Activated T-helper 1 cell treated with Interleukin-2 at 50 U/mL for 16 hours (primary cell): Measurements from ENCODE around the gene SPATA19.

Source experiments
- DNase-seq: peaks from one replicate; pipeline ENCODE4 v3.0.0-alpha.2; 2020; ENCODE audit warnings: low read depth

The SPATA19 gene

GRCh38 chr11:133818302-133818701 is 27.0 kb downstream of the SPATA19 start:
- no peak for DNase-seq

- no peak for DNase-seq
These were observed 27.9 kb downstream of the SPATA19 start for GRCh38 chr11:133817449-133817848.

GRCh38 chr11:133816146-133816870 is 29.0 kb downstream of the SPATA19 start:
- no peak for DNase-seq

- DNase-seq: no peak
These were observed 29.7 kb downstream of the SPATA19 start for GRCh38 chr11:133815636-133816035.

GRCh38 chr11:133814588-133815100 is 30.7 kb downstream of the SPATA19 start:
- DNase-seq: no peak

DNA sequence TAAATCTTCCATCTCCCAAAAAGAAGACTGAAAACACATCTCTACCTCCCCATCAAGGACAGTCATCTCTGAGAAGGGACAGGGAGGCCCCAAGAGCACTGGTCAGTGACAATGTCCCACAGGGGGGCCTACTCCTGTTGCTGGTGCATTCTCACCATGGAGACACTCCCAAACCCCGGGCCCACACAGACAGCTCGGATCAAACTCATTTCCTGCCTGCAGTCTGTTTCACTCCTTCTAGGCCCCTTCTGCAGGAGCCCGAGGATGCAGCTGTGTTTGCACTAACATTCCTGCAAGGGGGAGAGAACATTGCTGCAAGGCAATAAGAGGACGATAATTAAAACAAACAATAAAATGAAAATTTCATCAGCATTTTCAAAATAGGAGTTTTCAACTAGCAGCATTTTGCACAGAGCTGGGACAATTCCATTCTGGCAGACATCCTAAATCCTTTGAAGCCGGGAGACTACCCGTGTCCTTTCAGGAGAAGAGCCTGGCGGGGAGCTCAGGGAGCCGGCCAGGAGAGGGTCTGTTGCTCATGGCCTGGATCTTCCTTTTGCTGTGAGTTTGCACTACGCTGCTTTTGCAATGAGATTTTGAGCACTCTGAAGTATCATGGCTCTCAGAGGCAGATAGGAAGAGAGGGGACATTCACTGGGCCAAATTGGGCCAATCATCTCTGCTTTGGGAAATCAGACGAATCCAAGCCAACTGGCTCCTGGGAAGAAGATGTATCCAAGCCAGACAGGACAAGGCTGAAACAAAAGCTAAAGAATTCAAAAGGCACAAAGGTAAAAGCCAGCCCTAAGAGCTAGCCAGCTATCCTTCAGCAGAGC is 33.2 kb downstream of the SPATA19 start:
- no peak for DNase-seq

- DNase-seq: no peak
These were observed 34.5 kb downstream of the SPATA19 start for GRCh38 chr11:133810766-133811165.

- no peak for DNase-seq
These were observed 35.5 kb downstream of the SPATA19 start for GRCh38 chr11:133809569-133810491.

GRCh38 chr11:133808393-133809140 is 36.7 kb downstream of the SPATA19 start:
- DNase-seq: no peak

GRCh38 chr11:133803026-133803425 is 42.3 kb downstream of the SPATA19 start:
- DNase-seq: no peak

DNA sequence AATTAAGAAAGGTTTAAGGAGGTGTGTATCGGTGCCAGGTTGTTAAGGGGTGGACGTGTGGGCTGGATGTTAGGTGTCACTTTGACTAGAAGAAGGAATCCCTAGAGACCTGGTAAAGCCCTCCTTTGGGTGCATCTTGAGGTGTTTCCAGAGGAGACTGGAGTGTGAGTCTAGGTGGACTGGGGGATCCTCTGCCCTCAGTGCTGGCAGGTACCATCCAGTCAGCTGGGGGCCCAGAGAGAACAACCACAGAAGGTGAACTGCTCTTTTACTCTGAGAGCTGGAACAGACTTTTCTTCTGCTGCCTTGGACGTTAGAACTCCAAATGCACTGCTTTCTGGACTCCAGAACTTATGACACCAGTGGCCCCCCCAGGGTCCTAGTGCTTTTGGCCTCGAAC is 44.0 kb downstream of the SPATA19 start:
- no peak for DNase-seq

- no peak for DNase-seq
These were observed 44.6 kb downstream of the SPATA19 start for GRCh38 chr11:133800666-133801065.

- no peak for DNase-seq
These were observed 47.8 kb downstream of the SPATA19 start for GRCh38 chr11:133797554-133797953.

- no peak for DNase-seq
These were observed 49.1 kb downstream of the SPATA19 start for GRCh38 chr11:133796043-133796795.

GRCh38 chr11:133795088-133795487 is 50.2 kb downstream of the SPATA19 start:
- DNase-seq: no peak

DNA sequence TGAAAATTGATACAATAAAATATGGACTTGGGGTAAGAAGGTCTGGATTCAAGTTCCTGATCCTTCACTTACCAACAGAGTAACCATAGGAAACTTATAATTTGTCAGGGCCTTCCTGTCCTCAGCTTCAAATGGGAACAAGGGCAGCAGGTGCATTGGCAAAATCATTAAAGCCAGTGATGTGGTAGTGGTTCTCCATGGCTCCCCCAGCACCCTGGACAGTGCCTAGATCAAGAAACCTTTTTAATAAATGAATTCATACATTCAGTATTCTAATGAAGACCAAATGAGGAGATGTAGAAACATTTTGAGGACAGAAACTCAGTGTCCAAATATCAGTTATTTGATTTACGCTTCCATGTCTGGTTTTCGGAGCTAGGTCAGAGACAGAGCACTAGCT is 51.1 kb downstream of the SPATA19 start:
- DNase-seq: no peak

- DNase-seq: no peak
These were observed 51.9 kb downstream of the SPATA19 start for GRCh38 chr11:133793271-133794035.

DNA sequence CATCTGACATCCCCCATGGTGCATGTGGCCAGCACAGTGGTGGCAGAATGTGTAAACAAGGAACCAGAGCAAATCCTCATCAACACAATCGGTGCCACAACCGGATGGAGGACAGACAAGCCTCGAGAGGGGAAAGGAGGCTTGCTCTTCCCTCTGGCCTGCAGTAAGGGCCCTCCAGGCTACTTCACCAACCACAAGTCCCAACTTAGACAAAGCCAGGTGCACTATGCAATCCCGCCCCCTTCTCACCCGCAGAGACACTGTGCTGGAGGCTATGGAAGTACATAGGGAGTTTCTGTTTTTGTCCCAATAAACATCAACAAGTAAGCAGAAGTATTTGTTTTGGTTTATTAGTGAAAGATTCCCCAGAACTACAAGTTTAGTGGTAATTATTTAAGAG is 54.3 kb downstream of the SPATA19 start:
- DNase-seq: no peak
